HCEC 1CT (cell line): Measurements from ENCODE around the gene TMPRSS11A.

Experiments used
- DNase-seq: peaks from one replicate; pipeline ENCODE4 v3.0.0-alpha.2; 2017

The TMPRSS11A gene

GRCh38 chr4:67911141-67911540 lies 52.2 kb downstream of the TMPRSS11A start:
- DNase-seq = no peak

DNA sequence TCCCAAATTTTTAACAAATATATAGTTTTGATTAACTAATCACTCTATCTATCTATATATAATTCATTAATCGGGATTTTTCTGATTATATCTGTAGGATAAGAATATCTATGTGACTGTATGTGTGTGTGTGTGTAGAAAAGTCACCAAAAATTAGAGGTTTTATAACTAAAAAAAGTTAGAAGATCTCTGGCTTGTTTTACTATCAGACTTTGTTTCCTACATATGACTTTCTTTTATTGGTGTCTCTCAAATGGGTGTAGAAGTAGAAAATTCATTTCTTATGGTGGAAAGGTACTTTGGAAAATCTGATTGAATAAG lies 52.7 kb downstream of the TMPRSS11A start:
- DNase-seq = no peak

GRCh38 chr4:67909905-67910584 lies 53.2 kb downstream of the TMPRSS11A start:
- DNase-seq = no peak

- no peak for DNase-seq
Observed at GRCh38 chr4:67907650-67908049, 55.6 kb downstream of the TMPRSS11A start.

GRCh38 chr4:67899096-67899495 lies 64.2 kb downstream of the TMPRSS11A start:
- no peak for DNase-seq

DNA sequence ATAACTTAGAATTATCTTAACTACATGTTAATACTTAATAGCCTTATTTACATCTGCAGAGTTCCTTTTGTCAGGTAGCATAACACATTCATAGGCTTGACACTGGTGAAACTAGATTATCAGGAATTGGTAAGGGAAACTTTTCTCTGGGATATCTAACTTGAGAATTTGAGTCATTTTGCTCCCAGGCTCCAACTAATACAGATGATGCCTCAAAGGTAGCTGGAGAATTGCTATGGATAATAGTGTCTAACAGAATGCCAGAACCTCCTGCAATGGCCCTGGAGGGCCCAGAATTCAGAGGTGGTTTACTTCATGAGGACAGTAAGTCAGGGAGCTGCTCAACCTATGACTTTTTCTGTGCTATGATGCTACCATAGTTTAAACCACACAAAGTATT lies 65.6 kb downstream of the TMPRSS11A start:
- no peak for DNase-seq

- DNase-seq = no peak
Observed at GRCh38 chr4:67896421-67897065, 66.8 kb downstream of the TMPRSS11A start.

GRCh38 chr4:67894659-67895058 lies 68.6 kb downstream of the TMPRSS11A start:
- no peak for DNase-seq

DNA sequence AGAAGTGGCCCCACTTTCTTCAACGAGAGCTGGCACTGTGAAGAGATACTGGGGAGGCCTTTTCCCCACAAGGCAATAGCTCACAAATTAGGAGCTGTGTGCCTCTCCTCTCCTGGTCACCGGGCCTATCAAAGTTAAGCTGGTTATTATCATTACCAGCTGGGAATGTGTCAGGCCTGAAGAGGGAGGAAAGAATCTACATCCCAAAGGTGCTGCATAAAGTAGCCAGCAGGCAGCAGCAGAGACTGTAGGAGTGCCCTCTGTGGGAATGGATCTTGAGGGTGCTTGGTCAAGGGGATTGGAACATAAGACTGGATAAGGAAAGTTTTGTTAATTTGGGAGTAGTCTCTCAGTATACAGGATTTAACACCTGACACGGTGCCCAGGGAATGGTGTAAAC lies 70.4 kb downstream of the TMPRSS11A start:
- DNase-seq = no peak

DNA sequence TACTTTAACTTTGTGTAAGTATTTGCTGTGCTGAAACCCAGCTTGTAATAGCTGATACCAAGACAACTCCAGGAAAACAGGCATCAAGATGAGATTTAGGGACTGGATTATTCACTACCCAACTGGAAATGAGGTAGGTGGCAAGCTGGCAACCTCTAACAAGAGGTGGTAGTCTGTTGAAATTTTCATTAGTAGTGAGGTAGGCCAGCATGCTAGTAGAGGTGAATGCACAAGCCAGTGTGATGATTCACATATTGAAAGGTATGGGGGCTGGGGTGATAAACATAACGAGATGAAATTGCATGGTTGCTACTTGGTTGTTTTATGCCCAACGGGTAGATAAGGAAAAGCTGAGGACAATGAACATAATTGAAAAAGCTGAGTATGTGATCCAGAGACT lies 71.0 kb downstream of the TMPRSS11A start:
- no peak for DNase-seq

DNA sequence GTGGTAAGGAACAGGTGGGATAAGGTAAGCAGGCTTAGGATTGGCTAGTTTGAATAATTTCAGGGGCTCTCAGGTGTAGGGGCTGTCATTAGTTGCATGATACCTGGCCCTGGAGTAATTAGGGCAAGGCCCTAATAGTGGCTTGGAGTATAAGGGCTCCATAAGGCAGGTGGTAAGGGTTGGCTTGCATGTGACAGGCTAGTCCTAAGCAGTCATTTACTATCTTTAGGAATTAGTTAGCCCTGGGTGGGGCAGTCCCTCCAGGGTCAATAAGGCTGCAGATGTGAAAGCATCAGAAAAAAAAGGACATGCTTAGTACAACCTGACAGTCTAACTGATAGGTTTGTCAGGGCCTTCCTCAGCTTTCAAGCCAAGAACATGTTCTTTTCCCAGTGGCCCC lies 71.6 kb downstream of the TMPRSS11A start:
- DNase-seq = no peak

GRCh38 chr4:67886281-67886680 lies 77.0 kb downstream of the TMPRSS11A start:
- DNase-seq = peak; percentile 27

GRCh38 chr4:67885762-67886161 lies 77.5 kb downstream of the TMPRSS11A start:
- DNase-seq = peak; percentile 93

GRCh38 chr4:67884701-67885100 lies 78.6 kb downstream of the TMPRSS11A start:
- no peak for DNase-seq

DNA sequence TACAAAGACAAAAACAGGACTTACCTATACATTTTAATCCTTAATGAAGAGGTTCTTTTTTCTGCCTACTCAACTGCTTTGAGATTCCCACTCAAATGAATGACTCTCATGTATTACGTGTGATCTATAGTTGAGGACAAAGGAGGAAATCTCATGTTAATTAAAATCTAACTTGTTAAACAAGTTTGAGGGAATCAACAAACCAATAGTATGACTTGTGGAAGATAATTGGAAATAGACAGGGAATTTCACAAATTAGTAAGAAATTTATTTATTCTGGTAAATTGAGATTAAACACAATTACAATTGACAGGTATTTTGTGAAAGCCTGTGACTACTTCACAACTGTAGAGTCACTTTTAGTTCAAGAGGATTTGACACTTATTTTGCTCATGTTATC lies 79.4 kb downstream of the TMPRSS11A start, which contains the start of gene TMPRSS11D:
Gene TMPRSS11D, minus strand, starts transcription at position 101 of the 400 bp plus-strand sequence. Its CDS starts 69 bp downstream, at position 32.
- DNase-seq = no peak

GRCh38 chr4:67883458-67883857 lies 79.8 kb downstream of the TMPRSS11A start:
- no peak for DNase-seq

DNA sequence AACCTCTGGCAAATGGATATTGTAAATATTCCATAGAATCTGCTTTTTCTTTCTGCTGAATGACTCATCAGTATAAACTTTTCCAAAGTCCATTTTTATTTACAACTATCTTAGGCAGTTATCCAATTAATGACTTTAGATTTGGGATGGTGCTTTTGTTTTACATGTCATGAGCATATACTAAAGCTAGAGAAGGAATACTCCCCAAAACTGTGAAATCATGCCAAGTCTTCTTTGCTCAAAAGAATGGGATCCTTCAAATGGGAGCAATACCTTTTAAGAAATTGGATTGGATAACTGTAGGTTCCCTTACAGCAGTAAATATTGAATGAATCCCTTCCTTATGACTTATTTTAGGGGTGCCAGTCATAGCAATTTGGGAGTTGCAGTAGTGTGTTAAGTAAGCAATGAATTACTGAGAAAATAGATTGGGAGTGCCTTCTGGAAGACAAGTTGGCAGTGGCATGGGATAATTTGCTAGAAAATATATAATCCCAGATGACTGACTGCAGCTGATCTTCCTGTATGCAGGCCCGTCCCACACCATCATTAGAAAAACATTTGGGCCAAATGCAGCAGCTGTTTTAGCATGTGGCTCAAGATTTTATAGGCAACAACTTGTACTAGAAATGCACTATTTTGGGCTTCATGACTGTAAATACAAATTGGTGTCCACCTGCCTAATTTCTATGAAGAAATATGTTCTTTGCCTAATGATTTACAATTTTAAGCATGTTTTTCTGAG lies 82.3 kb downstream of the TMPRSS11A start:
- no peak for DNase-seq

DNA sequence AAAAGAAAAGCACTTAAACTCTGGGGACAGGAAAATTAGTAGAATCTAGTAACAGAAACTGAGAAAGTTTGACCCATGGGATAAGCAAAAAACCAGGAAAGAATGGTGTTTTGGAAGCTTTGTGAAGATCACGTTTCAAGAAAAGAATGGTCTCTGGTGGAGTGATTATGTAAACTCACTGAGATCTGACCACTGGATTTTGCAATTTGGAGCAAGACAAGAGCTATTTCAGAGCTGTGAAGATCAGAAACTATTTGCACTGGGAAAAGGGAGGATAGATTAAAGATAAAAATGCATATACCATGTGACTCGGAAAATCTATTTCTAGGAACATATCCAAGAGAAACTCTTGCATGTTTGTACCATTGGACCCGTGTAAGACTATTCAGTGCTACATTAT lies 83.8 kb downstream of the TMPRSS11A start:
- DNase-seq = no peak

GRCh38 chr4:67877086-67877485 lies 86.2 kb downstream of the TMPRSS11A start:
- DNase-seq = no peak

DNA sequence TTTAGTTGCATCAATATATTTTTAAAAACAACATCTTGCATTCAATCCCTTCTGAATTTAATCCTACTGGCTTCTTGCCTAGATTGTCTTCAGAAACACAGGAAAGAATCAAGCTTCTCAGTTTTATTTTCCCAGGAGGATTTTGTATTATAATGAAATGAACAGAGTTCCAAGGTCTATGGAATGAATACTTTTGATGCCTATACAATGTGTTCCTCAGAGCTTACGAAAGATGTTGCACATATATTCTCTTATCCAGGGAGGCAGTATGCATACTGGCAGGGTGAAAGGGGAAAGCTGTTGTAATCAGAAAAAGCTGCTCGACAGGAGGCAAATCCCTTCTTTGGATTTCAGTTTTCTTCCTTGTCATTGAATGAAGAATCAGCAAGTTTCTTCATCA lies 88.3 kb downstream of the TMPRSS11A start:
- DNase-seq = no peak

GRCh38 chr4:67873116-67873515 lies 90.2 kb downstream of the TMPRSS11A start:
- DNase-seq = no peak

- peak; percentile 22 for DNase-seq
Observed at GRCh38 chr4:67871867-67872266, 91.4 kb downstream of the TMPRSS11A start.

GRCh38 chr4:67869580-67870190 lies 93.6 kb downstream of the TMPRSS11A start:
- no peak for DNase-seq

DNA sequence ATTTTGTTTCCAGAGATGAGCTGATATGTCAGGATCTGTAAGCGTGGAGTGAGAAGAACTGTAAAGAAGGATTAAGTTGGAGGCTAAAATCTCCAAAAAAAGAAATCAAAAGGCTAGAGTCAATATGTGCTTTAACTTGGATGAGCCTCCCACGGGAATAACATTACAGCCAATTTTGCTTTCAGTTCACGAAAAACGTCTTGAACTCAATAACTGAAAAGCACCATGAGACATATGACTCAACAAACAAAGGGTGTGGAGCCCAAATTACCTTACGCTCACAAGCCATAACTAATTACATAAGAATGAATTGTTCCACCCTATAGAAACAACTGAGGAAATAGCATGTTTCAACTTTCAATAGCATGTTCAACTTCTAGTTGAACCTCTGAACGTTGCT lies 101.8 kb downstream of the TMPRSS11A start:
- DNase-seq = no peak
